Thoracic aorta (tissue), 2 donors: ENCODE results near the gene OR2AT4. TPM values are rescaled to one million over a fixed set of nuclear protein-coding genes. Genes with fewer than 3 reads are reported as not detected.
"Not testable (repeated sequence)": the region's sequence is repeated elsewhere in the genome, so short reads cannot be mapped to it uniquely, and the experiment has no call there.

Experiments
- ATAC-seq: fragments of 150-250 bp; one replicate; pipeline ENCODE4 v1.8.0; 2017; ENCODE audit warnings: low read depth; ENCODE audit not compliant: insufficient number of reproducible peaks, low FRiP score
- DNase-seq: peaks from one replicate; pipeline ENCODE4 v3.0.0-alpha.2; 2020; ENCODE audit warnings: low spot score
- H3K27ac ChIP-seq, 2 donors: fragments of 200-600 bp; sonication (generic); 1 replicate in 1 of 2; 2 replicates in 1 of 2; pipeline ENCODE4 v1.5.1; 2016; ENCODE audit warnings: mild to moderate bottlenecking in 2 of 2, moderate library complexity in 2 of 2
- H3K27me3 ChIP-seq: fragments of 200-600 bp; sonication (generic); replicated peaks from 2 replicates; pipeline ENCODE4 v1.6.0; 2016; ENCODE audit warnings: mild to moderate bottlenecking; ENCODE audit not compliant: insufficient read depth
- H3K36me3 ChIP-seq: fragments of 200-600 bp; sonication (generic); one replicate; pipeline ENCODE4 v1.5.1; 2016
- H3K4me1 ChIP-seq, 2 donors: fragments of 200-600 bp; sonication (generic); 1 replicate in 1 of 2; 2 replicates in 1 of 2; pipeline versions ENCODE4 v1.5.1 to v1.6.0; 2016; ENCODE audit warnings: low read depth in 2 of 2, mild to moderate bottlenecking in 1 of 2; ENCODE audit not compliant: control insufficient read depth in 1 of 2
- H3K4me3 ChIP-seq: fragments of 200-600 bp; sonication (generic); 2 replicates; pipeline ENCODE4 v1.5.1; 2016; ENCODE audit warnings: mild to moderate bottlenecking
- H3K9me3 ChIP-seq: fragments of 200-600 bp; sonication (generic); 2 replicates; pipeline ENCODE4 v1.5.1; 2016
- CTCF ChIP-seq: fragments of 200-600 bp; sonication (generic); IDR thresholded peaks from one replicate; pipeline ENCODE4 v1.5.1; 2019; ENCODE audit warnings: antibody characterized with exemption
- total RNA-seq, 2 donors: library from RNA; depleted of rRNA; stranded (reverse); fragments of >200 nt; gene quantifications; one replicate each; pipeline versions ENCODE4 v1.1.0 to v1.2.3, GENCODE V29; 2016

Gene OR2AT4
- total RNA-seq, 2 donors from 2014 or later, result not detected

- Histone ChIP-seq H3K9me3 (no peaks in the 10 kb centered on the region), H3K36me3 (no peaks in the 10 kb centered on the region), H3K27ac (no peak overlapping the region), H3K27me3 (no peaks in the 10 kb centered on the region), H3K4me1 (no peaks in the 10 kb centered on the region), H3K4me3 (no peak overlapping the region)
- TF ChIP-seq CTCF, result no peak
- DNase-seq (no peak), ATAC-seq (no peak)
Observed at GRCh38 chr11:75103380-75104026, 6.8 kb upstream of the OR2AT4 start.

- Histone ChIP-seq H3K9me3 (no peaks in the 10 kb centered on the region), H3K27me3 (no peaks in the 10 kb centered on the region), H3K27ac (no peak overlapping the region), H3K4me3 (no peak overlapping the region), H3K4me1 (no peaks in the 10 kb centered on the region), H3K36me3 (no peaks in the 10 kb centered on the region)
- ATAC-seq (no peak), DNase-seq (no peak)
- no peak for TF ChIP-seq CTCF
Observed at GRCh38 chr11:75101424-75102128, 4.9 kb upstream of the OR2AT4 start.

- H3K4me1 ChIP-seq, result no peaks in the 10 kb centered on the region
- no peaks in the 10 kb centered on the region for H3K27me3 ChIP-seq
- no peak overlapping the region for H3K27ac ChIP-seq
- ATAC-seq (no peak), DNase-seq (no peak)
- no peaks in the 10 kb centered on the region for H3K9me3 ChIP-seq
- TF ChIP-seq CTCF, result no peak
- no peak overlapping the region for H3K4me3 ChIP-seq
- no peaks in the 10 kb centered on the region for H3K36me3 ChIP-seq
Observed at GRCh38 chr11:75100314-75100713, 3.6 kb upstream of the OR2AT4 start.

- Histone ChIP-seq H3K36me3 (no peaks in the 10 kb centered on the region), H3K9me3 (no peaks in the 10 kb centered on the region), H3K27me3 (no peaks in the 10 kb centered on the region), H3K4me3 (no peak overlapping the region), H3K4me1 (no peaks in the 10 kb centered on the region), H3K27ac (no peak overlapping the region)
- ATAC-seq, result no peak
- DNase-seq, result no peak
- TF ChIP-seq CTCF, result no peak
Observed at GRCh38 chr11:75099635-75100034, 3.0 kb upstream of the OR2AT4 start.

GRCh38 chr11:75098835-75099439, 2.3 kb upstream of the OR2AT4 start:
- H3K4me3 ChIP-seq, result not testable (repeated sequence)

GRCh38 chr11:75098181-75098580, 1.5 kb upstream of the OR2AT4 start:
- ATAC-seq, DNase-seq, H3K4me1 ChIP-seq, H3K36me3 ChIP-seq, H3K9me3 ChIP-seq, H3K27ac ChIP-seq, H3K4me3 ChIP-seq, H3K27me3 ChIP-seq: not testable (repeated sequence)

More at GRCh38 chr11:75098835-75099439, 2.3 kb upstream of the OR2AT4 start:
- not testable (repeated sequence) for H3K27ac ChIP-seq, H3K36me3 ChIP-seq, ATAC-seq, H3K9me3 ChIP-seq, DNase-seq, H3K27me3 ChIP-seq, H3K4me1 ChIP-seq
